Osteoblast (primary cell): ENCODE data around the gene TRMT112. TPM values are rescaled to one million over a fixed set of nuclear protein-coding genes. Genes with fewer than 3 reads are reported as not detected.

Source experiments
- DNase-seq: peaks from one replicate; pipeline ENCODE4 v3.0.0; 2011; ENCODE audit warnings: low spot score, mixed read lengths; ENCODE audit not compliant: insufficient read length; ENCODE audit errors: missing footprints
- H2AFZ ChIP-seq: 2 replicates; pipeline ENCODE4 v1.6.0; 2011; ENCODE audit warnings: mild to moderate bottlenecking, low read length
- H3K27ac ChIP-seq: 2 replicates; pipeline ENCODE4 v1.5.1; 2011; ENCODE audit warnings: mild to moderate bottlenecking, low read depth, low read length, moderate library complexity
- H3K27me3 ChIP-seq: 2 replicates; pipeline ENCODE4 v1.6.0; 2012; ENCODE audit warnings: mild to moderate bottlenecking, control low read depth, inconsistent platforms, low read length, moderate library complexity; ENCODE audit not compliant: insufficient read depth
- H3K36me3 ChIP-seq: 2 replicates; pipeline ENCODE4 v1.5.1; 2011; ENCODE audit warnings: mild to moderate bottlenecking, low read length, control low read depth, moderate library complexity; ENCODE audit not compliant: insufficient read depth
- H3K4me1 ChIP-seq: 2 replicates; pipeline ENCODE4 v1.5.1; 2011; ENCODE audit warnings: mild to moderate bottlenecking, low read length, control low read depth, moderate library complexity; ENCODE audit not compliant: insufficient read depth
- H3K4me2 ChIP-seq: 2 replicates; pipeline ENCODE4 v1.6.0; 2011; ENCODE audit warnings: mild to moderate bottlenecking, low read length; ENCODE audit not compliant: insufficient read depth
- H3K4me3 ChIP-seq: fragments of 200-600 bp; sonication (generic); 3 replicates; pipeline ENCODE4 v1.5.1; 2012; ENCODE audit warnings: mild to moderate bottlenecking, low read length, inconsistent platforms; ENCODE audit not compliant: insufficient read depth
- H3K79me2 ChIP-seq: 2 replicates; pipeline ENCODE4 v1.6.0; 2012; ENCODE audit warnings: mild to moderate bottlenecking, low read length, control low read depth, inconsistent platforms; ENCODE audit not compliant: insufficient read depth
- H3K9me3 ChIP-seq: 2 replicates; pipeline ENCODE4 v1.5.1; 2011; ENCODE audit warnings: low read depth, low read length, control low read depth
- H4K20me1 ChIP-seq: 2 replicates; pipeline ENCODE4 v1.6.0; 2012; ENCODE audit warnings: mild to moderate bottlenecking, low read length, control low read depth; ENCODE audit not compliant: insufficient read depth
- CTCF ChIP-seq: IDR thresholded peaks from 2 replicates; pipeline ENCODE4 v1.5.1; 2011; ENCODE audit warnings: mild to moderate bottlenecking, low read depth, low read length, moderate library complexity; ENCODE audit errors: extremely low read depth
- total RNA-seq: library from RNA; depleted of rRNA; stranded (reverse); fragments of >200 nt; gene quantifications from 2 replicates; pipeline ENCODE4 v1.2.3, GENCODE V29; 2012

Gene TRMT112
- total RNA-seq, 1 donor: 123 TPM

GRCh38 chr11:64348383-64349024, 31.1 kb upstream of the TRMT112 start:
- peak; percentile 77 for DNase-seq
- no peak overlapping the region for H3K4me2 ChIP-seq
- no peaks in the 10 kb centered on the region for H3K36me3 ChIP-seq
- H3K27me3 ChIP-seq: no peaks in the 10 kb centered on the region
- no peak overlapping the region for H3K4me3 ChIP-seq
- H3K79me2 ChIP-seq: no peaks in the 10 kb centered on the region
- no peak overlapping the region for H3K27ac ChIP-seq
- TF ChIP-seq CTCF: no peak
- H2AFZ ChIP-seq: no peak overlapping the region
- no peaks in the 10 kb centered on the region for H4K20me1 ChIP-seq
- H3K9me3 ChIP-seq: no peaks in the 10 kb centered on the region
- H3K4me1 ChIP-seq: no peaks in the 10 kb centered on the region

- no peaks in the 10 kb centered on the region for H3K79me2 ChIP-seq
- DNase-seq: no peak
These were observed 30.0 kb upstream of the TRMT112 start for GRCh38 chr11:64347193-64347867.

GRCh38 chr11:64344787-64345186, 27.4 kb upstream of the TRMT112 start:
- Histone ChIP-seq H3K27me3 (no peaks in the 10 kb centered on the region), H3K79me2 (no peaks in the 10 kb centered on the region), H3K36me3 (no peaks in the 10 kb centered on the region), H3K4me2 (no peak overlapping the region), H3K4me1 (peaks cover 3% of the 10 kb centered on the region), H2AFZ (no peak overlapping the region), H3K27ac (no peak overlapping the region), H4K20me1 (no peaks in the 10 kb centered on the region), H3K9me3 (no peaks in the 10 kb centered on the region), H3K4me3 (no peak overlapping the region)
- no peak for DNase-seq
- no peak for TF ChIP-seq CTCF

More at GRCh38 chr11:64347193-64347867, 30.0 kb upstream of the TRMT112 start:
- Histone ChIP-seq H3K4me3 (no peak overlapping the region), H3K9me3 (no peaks in the 10 kb centered on the region), H2AFZ (no peak overlapping the region), H3K4me2 (no peak overlapping the region), H3K27ac (no peak overlapping the region), H3K27me3 (no peaks in the 10 kb centered on the region), H3K36me3 (no peaks in the 10 kb centered on the region), H4K20me1 (no peaks in the 10 kb centered on the region), H3K4me1 (no peaks in the 10 kb centered on the region)
- TF ChIP-seq CTCF: no peak

- H3K27me3 ChIP-seq: no peaks in the 10 kb centered on the region
- peak; percentile 86 for DNase-seq
- no peaks in the 10 kb centered on the region for H3K36me3 ChIP-seq
- H3K4me2 ChIP-seq: no peak overlapping the region
- no peak overlapping the region for H3K4me3 ChIP-seq
- H2AFZ ChIP-seq: no peak overlapping the region
- no peak overlapping the region for H3K27ac ChIP-seq
- peaks cover 3% of the 10 kb centered on the region for H3K4me1 ChIP-seq
- TF ChIP-seq CTCF: peak; percentile 25
- H3K79me2 ChIP-seq: no peaks in the 10 kb centered on the region
- no peaks in the 10 kb centered on the region for H3K9me3 ChIP-seq
- no peaks in the 10 kb centered on the region for H4K20me1 ChIP-seq
These were observed 26.6 kb upstream of the TRMT112 start for GRCh38 chr11:64343767-64344559.
